ENCODE data around the gene MMP10.

- TF ChIP-seq EZH2 (IDR thresholded peaks at IDR 0.05; ENCODE audit: low read length, missing control alignments): no peak
- no peak for TF ChIP-seq CTCF (conservative IDR thresholded peaks at IDR 0.05 in 1 of 2, IDR thresholded peaks at IDR 0.05 in 1 of 2; ENCODE audit: low read depth in 1 of 2, low read length in 2 of 2)
Measured at GRCh38 chr11:102770191-102770590, 10.2 kb downstream of the MMP10 start.

Data from fibroblast of lung (primary cell).